Measurements from ENCODE around the gene ASPG. TPM values are rescaled to one million over a fixed set of nuclear protein-coding genes. Genes with fewer than 3 reads are reported as not detected.

Gene ASPG
- total RNA-seq, 2 experiments from 2014 or later, result not detected

GRCh38 chr14:104138718-104139459, 53.4 kb downstream of the ASPG start:
- CTCF ChIA-PET (ENCODE audit: unreplicated experiment), result no interaction called here
- BruUV-seq (replicated peaks), result no TSS peak
- Histone ChIP-seq H3K27ac (ENCODE audit: low read depth, low read length, poor library complexity, severe bottlenecking) (no peak overlapping the region), H3K4me3 (ENCODE audit: low read depth, low read length, poor library complexity, severe bottlenecking) (no peak overlapping the region), H3K4me1 (ENCODE audit: insufficient read depth, low read length, poor library complexity, severe bottlenecking) (no peaks in the 10 kb centered on the region), H3K9me3 (ENCODE audit: low read length) (no peaks in the 10 kb centered on the region), H4K20me1 (ENCODE audit: insufficient read depth, low read length) (no peaks in the 10 kb centered on the region), H3K9me2 (ENCODE audit: insufficient read depth, low read length) (no peaks in the 10 kb centered on the region), H3K4me2 (ENCODE audit: low read length) (no peak overlapping the region), H3K79me2 (ENCODE audit: insufficient read depth, low read depth, low read length) (no peaks in the 10 kb centered on the region), H2AFZ (ENCODE audit: low read length) (no peak overlapping the region), H3K36me3 (ENCODE audit: insufficient read depth, low read length) (no peaks in the 10 kb centered on the region)
- TF ChIP-seq EZH2phosphoT487 (IDR thresholded peaks at IDR 0.05; ENCODE audit: borderline replicate concordance, low read depth, low read length), result no peak
- POLR2A ChIA-PET, result no interaction called here
- no peak for DNase-seq (ENCODE audit: low spot score)
- intact Hi-C loops (cut with micrococcal nuclease; ENCODE audit: unreplicated experiment), result no loop called here

GRCh38 chr14:104139460-104140212, 54.1 kb downstream of the ASPG start:
- intact Hi-C loops (cut with micrococcal nuclease; ENCODE audit: unreplicated experiment), result no loop called here

GRCh38 chr14:104140213-104140462, 54.6 kb downstream of the ASPG start:
- POLR2A ChIA-PET, result no interaction called here
- no TSS peak for BruUV-seq (replicated peaks)

More at GRCh38 chr14:104139460-104140212, 54.1 kb downstream of the ASPG start:
- no TSS peak for BruUV-seq (replicated peaks)
- no peak overlapping the region for H3K4me3 ChIP-seq (ENCODE audit: low read depth, low read length, poor library complexity, severe bottlenecking)
- TF ChIP-seq, protein P1, sequence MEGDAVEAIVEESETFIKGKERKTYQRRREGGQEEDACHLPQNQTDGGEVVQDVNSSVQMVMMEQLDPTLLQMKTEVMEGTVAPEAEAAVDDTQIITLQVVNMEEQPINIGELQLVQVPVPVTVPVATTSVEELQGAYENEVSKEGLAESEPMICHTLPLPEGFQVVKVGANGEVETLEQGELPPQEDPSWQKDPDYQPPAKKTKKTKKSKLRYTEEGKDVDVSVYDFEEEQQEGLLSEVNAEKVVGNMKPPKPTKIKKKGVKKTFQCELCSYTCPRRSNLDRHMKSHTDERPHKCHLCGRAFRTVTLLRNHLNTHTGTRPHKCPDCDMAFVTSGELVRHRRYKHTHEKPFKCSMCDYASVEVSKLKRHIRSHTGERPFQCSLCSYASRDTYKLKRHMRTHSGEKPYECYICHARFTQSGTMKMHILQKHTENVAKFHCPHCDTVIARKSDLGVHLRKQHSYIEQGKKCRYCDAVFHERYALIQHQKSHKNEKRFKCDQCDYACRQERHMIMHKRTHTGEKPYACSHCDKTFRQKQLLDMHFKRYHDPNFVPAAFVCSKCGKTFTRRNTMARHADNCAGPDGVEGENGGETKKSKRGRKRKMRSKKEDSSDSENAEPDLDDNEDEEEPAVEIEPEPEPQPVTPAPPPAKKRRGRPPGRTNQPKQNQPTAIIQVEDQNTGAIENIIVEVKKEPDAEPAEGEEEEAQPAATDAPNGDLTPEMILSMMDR (conservative IDR thresholded peaks at IDR 0.05; ENCODE audit: low read length), result no peak
- TF ChIP-seq EZH2phosphoT487 (IDR thresholded peaks at IDR 0.05; ENCODE audit: borderline replicate concordance, low read depth, low read length), result no peak
- H3K9me3 ChIP-seq (ENCODE audit: low read length), result no peaks in the 10 kb centered on the region
- ChIA-PET POLR2A (no interaction called here), CTCF (ENCODE audit: unreplicated experiment) (no interaction called here)
- no peaks in the 10 kb centered on the region for H3K9me2 ChIP-seq (ENCODE audit: insufficient read depth, low read length)
- H3K4me2 ChIP-seq (ENCODE audit: low read length), result no peak overlapping the region
- no peaks in the 10 kb centered on the region for H4K20me1 ChIP-seq (ENCODE audit: insufficient read depth, low read length)
- H3K79me2 ChIP-seq (ENCODE audit: insufficient read depth, low read depth, low read length), result no peaks in the 10 kb centered on the region
- H3K36me3 ChIP-seq (ENCODE audit: insufficient read depth, low read length), result no peaks in the 10 kb centered on the region
- no peak overlapping the region for H2AFZ ChIP-seq (ENCODE audit: low read length)
- no peaks in the 10 kb centered on the region for H3K4me1 ChIP-seq (ENCODE audit: insufficient read depth, low read length, poor library complexity, severe bottlenecking)
- no peak for DNase-seq (ENCODE audit: low spot score)
- no peak overlapping the region for H3K27ac ChIP-seq (ENCODE audit: low read depth, low read length, poor library complexity, severe bottlenecking)

More at GRCh38 chr14:104140213-104140462, 54.6 kb downstream of the ASPG start:
- no peak overlapping the region for H3K4me2 ChIP-seq (ENCODE audit: low read length)
- no peaks in the 10 kb centered on the region for H3K9me2 ChIP-seq (ENCODE audit: insufficient read depth, low read length)
- no peak overlapping the region for H3K4me3 ChIP-seq (ENCODE audit: low read depth, low read length, poor library complexity, severe bottlenecking)
- no peak for DNase-seq (ENCODE audit: low spot score)
- no peaks in the 10 kb centered on the region for H3K9me3 ChIP-seq (ENCODE audit: low read length)
- no peak overlapping the region for H3K27ac ChIP-seq (ENCODE audit: low read depth, low read length, poor library complexity, severe bottlenecking)
- H3K79me2 ChIP-seq (ENCODE audit: insufficient read depth, low read depth, low read length), result no peaks in the 10 kb centered on the region
- TF ChIP-seq, protein P1 (conservative IDR thresholded peaks at IDR 0.05; ENCODE audit: low read length), result no peak
- TF ChIP-seq EZH2phosphoT487 (IDR thresholded peaks at IDR 0.05; ENCODE audit: borderline replicate concordance, low read depth, low read length), result no peak
- no peaks in the 10 kb centered on the region for H3K36me3 ChIP-seq (ENCODE audit: insufficient read depth, low read length)
- no peak overlapping the region for H2AFZ ChIP-seq (ENCODE audit: low read length)
- no peaks in the 10 kb centered on the region for H3K4me1 ChIP-seq (ENCODE audit: insufficient read depth, low read length, poor library complexity, severe bottlenecking)
- H4K20me1 ChIP-seq (ENCODE audit: insufficient read depth, low read length), result no peaks in the 10 kb centered on the region
- intact Hi-C loops (cut with micrococcal nuclease; ENCODE audit: unreplicated experiment), result no loop called here
- CTCF ChIA-PET (ENCODE audit: unreplicated experiment), result no interaction called here

Measured in OCI-LY7 (cell line).